Stimulated activated CD8-positive, alpha-beta memory T cell treated with anti-CD3 and anti-CD28 coated beads, Interleukin-7, amount 100 ng/mL, for 24 hours (primary cell): ENCODE measurements around the gene KCNG2.
"Not testable (repeated sequence)": the region's sequence is repeated elsewhere in the genome, so short reads cannot be mapped to it uniquely, and the experiment has no call there.

ENCODE experiments used
- DNase-seq: peaks from one replicate; pipeline ENCODE4 v3.0.0-alpha.2; 2020; ENCODE audit warnings: low read depth

Gene KCNG2

DNA sequence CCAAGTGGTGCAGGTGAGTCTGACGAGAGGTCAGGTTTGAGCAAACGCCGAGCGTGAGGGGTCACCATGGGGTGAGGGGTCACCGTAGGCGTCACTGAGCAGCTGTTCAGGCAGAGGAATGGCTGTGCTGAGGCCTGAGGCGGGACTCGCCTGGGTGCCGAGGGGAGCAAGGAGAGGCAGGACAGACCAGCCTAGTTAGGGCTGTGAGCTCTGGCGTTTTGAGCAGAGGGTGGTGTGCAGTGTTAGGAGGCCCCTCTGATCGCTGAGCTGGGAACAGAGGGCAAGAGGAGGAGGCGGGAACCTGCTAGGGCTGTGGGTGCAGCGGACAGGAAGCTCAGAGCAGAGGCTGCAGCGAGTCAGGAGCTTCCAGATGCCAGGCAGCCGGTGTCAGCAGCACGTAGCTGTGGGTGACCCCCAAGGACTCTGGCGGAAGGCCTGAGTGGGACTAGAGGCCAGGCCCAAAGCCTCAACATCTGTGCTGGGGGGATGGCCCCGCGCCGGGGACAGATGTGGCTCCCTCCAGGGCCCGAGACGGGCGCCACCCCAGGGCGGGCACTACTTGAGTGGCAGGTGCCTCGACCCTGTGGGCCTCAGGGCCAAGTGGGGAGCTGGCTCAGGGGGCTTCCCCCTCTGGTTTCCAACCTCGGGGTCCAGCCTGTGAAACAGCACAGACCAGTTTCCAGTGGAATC lies 55.7 kb downstream of the KCNG2 start:
- DNase-seq: no peak

GRCh38 chr18:79853993-79854364 lies 56.2 kb downstream of the KCNG2 start:
- no peak for DNase-seq

DNA sequence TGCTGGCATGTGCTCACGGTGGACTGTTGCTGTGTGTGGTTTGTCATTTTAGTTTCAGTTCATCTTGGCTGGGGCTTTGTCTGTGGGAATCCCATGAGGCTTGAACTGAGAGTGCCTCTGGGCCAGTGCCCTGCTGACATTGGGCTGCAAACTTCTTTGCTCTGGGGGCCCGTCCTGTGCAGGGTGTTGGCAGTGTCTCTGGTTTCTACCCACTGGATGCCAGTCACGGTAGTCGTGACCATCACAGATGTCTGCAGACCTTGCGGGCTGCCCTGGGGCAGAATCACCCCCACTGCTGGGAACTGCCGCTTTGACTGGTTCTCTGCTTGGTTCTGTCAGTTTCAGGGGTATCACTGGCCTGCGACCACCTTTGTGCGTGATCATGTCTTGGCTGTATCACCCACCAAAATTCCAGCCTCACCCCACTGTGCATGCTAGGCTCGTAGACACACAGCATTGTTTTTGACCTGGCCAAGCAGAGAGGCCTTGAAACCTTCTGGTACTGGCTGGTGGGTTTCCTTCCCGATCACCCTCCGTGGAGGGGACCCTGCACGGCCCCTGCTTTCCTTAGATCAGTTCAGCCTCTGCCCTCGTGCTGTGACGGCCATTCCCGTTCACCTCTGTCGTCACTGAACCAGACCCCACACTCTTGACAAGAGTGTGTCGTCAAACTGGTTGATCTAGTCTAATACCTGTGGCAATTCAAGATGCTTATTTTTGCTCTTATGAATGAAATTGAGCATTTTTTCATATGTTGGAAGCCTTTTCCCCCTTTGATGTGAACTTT lies 57.6 kb downstream of the KCNG2 start:
- DNase-seq: no peak

GRCh38 chr18:79856119-79857007 lies 58.6 kb downstream of the KCNG2 start:
- no peak for DNase-seq

DNA sequence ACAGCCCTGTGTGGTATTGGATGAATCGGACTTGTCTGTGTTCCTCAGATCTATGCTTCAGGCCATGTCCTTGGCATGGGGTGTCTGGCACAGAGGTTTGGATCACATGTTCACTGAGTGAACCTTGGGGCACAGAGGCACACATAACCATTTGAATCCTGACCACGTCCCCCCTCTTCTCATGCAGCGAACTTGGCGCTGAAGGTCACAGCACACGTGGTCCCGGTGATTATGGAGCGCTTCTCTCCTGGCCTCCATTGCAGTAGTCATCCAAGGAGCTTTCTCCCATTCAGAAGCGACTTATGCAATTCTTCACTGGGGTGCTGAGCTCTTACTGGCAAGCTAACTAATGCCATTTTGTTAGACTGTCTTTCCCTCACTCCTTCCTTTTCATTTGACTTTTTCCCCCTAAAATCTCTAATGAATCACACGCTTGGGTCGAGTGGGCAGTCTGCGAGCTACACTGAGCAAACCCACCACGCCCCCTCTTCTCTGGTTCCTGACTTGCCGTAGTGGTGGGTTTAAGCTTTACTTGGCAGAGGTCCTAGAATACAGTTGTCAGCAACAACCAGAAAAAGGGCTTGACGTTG lies 59.4 kb downstream of the KCNG2 start:
- DNase-seq: no peak

GRCh38 chr18:79859314-79859713 lies 61.6 kb downstream of the KCNG2 start:
- no peak for DNase-seq

GRCh38 chr18:79861687-79862086 lies 63.9 kb downstream of the KCNG2 start:
- DNase-seq: no peak

DNA sequence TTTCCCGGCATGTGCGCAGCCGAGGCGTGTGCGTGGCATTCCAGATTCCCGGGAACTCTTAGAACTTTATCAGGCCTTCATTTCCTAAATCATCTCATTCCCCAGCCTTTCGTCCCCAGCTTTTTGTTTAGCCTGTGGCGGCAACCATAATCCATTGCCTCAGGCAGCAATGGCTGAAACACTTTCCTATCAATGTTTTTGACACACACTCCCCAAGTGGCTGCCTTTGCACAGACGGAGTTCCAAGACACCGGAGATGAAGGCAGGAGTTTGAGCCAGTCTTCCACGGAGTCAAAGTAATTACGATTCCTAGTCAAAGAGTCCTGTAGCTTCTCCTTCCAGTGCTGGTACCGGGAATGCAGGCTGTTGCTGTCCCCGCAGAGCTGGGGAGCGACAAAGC lies 64.8 kb downstream of the KCNG2 start:
- no peak for DNase-seq

- no peak for DNase-seq
Observed at GRCh38 chr18:79863161-79864005, 65.6 kb downstream of the KCNG2 start.

DNA sequence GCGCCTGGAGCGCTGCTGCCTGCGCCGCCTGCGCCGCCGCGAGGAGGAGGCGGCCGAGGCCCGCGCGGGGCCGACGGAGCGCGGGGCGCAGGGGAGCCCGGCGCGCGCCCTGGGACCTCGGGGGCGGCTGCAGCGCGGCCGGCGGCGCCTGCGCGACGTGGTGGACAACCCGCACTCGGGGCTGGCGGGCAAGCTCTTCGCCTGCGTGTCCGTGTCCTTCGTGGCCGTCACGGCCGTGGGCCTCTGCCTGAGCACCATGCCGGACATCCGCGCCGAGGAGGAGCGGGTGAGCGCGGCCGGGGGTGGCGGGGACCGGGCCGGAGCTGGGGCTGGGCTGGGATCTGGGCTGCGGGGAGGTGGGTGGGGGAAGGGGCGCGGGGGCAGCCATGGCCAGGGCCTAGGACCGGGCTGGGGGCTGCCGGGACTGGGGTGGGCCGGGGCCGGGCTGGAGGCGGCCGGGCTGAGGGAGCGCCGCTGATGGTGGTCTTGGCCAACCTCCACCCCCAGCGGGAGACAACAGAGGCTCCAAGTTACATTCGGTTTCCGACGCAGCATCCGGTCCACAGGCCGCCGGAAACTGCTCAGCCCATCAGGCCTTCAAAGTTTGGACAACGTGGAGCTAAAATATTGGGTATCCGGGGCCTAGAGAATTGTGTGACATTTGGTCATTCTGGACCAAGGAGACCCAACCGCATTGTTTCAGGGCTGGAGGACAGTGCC lies 66.4 kb downstream of the KCNG2 start:
- no peak for DNase-seq

DNA sequence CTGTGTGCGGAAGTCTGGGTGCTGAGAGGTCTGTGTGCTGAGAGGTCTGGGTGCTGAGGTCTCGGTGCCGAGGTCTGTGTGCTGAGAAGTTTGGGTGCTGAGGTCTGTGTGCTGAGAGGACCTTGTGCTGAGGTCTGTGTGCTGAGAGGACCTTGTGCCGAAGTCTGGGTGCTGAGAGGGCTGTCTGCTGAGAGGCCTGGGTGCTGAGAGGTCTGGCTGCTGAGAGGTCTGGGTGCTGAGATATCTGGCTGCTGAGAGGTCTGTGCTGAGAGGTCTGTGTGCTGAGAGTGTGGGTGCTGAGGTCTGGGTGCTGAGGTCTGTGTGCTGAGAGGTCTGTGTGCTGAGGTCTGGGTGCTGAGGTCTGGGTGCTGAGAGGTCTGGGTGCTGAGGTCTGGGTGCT lies 67.2 kb downstream of the KCNG2 start:
- DNase-seq: not testable (repeated sequence)

GRCh38 chr18:79865951-79866350 lies 68.2 kb downstream of the KCNG2 start:
- DNase-seq: not testable (repeated sequence)

DNA sequence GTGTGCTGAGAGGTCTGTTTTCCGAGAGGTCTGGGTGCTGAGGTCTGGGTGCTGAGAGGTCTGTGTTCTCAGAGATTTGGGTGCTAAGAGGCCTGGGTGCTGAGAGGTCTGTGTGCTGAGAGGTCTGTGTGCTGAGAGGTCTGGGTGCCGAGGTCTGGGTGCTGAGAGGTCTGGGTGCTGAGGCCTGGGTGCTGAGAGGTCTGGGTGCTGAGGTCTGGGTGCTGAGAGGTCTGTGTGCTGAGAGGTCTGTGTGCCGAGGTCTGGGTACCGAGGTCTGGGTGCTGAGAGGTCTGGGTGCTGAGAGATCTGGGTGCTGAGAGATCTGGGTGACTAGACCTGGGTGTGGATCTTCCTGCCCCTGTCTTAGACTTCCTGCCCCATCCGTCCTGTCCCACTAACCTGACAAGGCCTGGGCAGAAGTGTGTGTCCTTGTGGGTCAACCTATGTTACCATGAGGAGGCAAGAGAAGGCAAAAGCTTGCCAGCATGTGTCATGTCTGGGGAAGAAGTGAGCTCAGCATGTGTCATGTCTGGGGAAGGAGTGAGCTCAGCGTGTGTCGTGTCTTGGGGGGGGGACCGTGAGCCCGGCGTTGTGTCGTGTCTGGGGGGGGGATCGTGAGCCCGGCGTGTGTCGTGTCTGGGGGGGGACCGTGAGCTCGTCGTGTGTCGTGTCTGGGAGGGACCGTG lies 69.3 kb downstream of the KCNG2 start:
- no peak for DNase-seq

GRCh38 chr18:79867666-79868065 lies 69.9 kb downstream of the KCNG2 start:
- DNase-seq: no peak

GRCh38 chr18:79868168-79868784 lies 70.5 kb downstream of the KCNG2 start:
- DNase-seq: no peak

GRCh38 chr18:79868811-79869541 lies 71.2 kb downstream of the KCNG2 start:
- DNase-seq: no peak

DNA sequence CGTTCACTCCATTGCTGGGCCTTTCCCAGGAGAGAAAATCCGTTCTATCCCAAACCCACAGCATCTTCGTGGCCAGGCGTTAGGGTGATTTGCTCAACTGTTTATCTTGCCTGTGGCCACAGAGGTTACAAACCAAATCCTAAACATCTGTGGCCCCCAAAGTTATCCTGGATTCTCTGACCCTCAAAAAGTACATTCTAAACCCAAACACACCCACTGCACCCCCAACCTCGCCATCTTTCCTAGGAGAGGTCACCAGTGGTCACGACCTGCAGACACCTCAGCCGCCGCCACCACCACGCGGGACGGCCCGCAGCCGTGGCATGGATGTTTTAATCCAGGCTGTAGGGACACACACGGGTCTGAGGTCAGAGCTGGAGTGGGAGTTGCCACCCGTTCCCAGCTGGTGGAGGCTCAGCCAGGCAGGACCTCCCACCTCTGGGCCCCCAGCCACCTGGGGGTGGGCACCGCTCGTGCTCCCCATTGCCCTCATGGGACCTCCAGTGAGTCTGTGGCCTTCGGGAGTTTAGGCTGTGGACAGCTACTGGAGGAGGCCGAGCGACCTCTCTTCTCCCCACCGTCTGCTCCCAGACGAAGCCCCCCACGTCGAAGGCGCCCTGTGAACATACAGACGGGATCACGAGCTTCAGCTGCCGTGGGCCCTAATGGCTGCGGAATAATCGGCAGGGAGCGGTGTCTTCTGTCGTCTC lies 72.0 kb downstream of the KCNG2 start:
- DNase-seq: no peak

DNA sequence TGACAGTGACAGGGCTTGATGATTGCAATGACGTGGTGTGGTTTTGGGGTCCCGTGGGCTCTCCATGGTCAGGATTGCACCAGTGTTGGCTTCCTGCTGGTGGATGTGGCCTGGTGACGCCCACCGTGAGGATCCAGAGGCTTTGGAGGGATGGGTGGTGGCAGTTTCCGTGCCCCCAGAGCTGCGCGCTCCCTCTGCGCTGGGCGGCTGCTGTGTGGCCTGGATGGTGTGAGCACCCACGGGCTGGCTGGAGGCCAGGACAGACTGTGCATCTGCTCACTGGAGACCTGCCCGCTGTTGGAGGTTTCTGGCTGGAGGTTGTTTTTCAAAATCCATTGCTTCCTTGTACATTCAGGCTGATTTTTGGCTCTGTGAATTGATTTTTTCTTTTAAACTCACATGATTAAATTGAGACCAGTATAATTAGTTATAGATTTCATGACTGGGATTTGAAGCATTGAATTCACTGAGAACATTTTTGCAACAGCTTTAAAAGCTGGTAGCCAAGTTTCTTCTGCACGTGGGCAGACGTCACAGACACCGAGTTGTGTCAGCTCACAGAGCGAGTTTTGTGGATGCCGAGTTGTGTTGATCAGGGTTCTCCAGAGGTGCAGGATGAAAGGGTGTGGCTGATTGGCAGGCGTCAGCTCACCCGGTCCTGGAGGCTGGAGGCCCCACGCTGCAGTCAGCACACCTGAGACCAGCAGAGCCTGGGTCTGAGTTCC lies 72.7 kb downstream of the KCNG2 start:
- DNase-seq: no peak
